Esophagus (tissue), 2 donors: ENCODE measurements around the gene LHX8. TPM values are rescaled to one million over a fixed set of nuclear protein-coding genes. Genes with fewer than 3 reads are reported as not detected.

ENCODE experiments used
- H3K27ac ChIP-seq, 2 donors: one replicate each; pipeline ENCODE4 v1.5.1; 2013; ENCODE audit warnings: low read depth in 2 of 2, mild to moderate bottlenecking in 2 of 2, inconsistent platforms in 1 of 2, low read length in 1 of 2, moderate library complexity in 1 of 2
- H3K27me3 ChIP-seq, 2 donors: one replicate each; pipeline ENCODE4 v1.6.1; 2013; ENCODE audit warnings: low read length in 2 of 2, control low read depth in 1 of 2, mild to moderate bottlenecking in 1 of 2; ENCODE audit not compliant: insufficient read depth in 2 of 2, control insufficient read depth in 1 of 2
- H3K36me3 ChIP-seq, 2 donors: one replicate each; pipeline ENCODE4 v1.6.1; 2013; ENCODE audit warnings: low read length in 1 of 2; ENCODE audit not compliant: control insufficient read depth in 2 of 2, insufficient read depth in 2 of 2
- H3K4me1 ChIP-seq, 2 donors: one replicate each; pipeline ENCODE4 v1.6.1; 2013; ENCODE audit warnings: low read length in 1 of 2; ENCODE audit not compliant: control insufficient read depth in 2 of 2, insufficient read depth in 2 of 2
- H3K4me3 ChIP-seq, 2 donors: one replicate each; pipeline ENCODE4 v1.5.1; 2013; ENCODE audit warnings: low read length in 2 of 2, mild to moderate bottlenecking in 2 of 2, low read depth in 1 of 2, moderate library complexity in 1 of 2
- H3K9me3 ChIP-seq, 2 donors: one replicate each; pipeline ENCODE4 v1.6.1; 2013; ENCODE audit warnings: mild to moderate bottlenecking in 2 of 2, low read depth in 1 of 2, low read length in 1 of 2, moderate library complexity in 1 of 2; ENCODE audit not compliant: control insufficient read depth in 2 of 2, insufficient read depth in 1 of 2
- WGBS, 2 donors: extraction: QIAGEN DNeasy Blood & Tissue Kit; methylation state at CpG; one replicate each; pipeline ENCODE4 v1.1.7; 2013; 5-methylcytosine and 5-hydroxymethylcytosine counted together
- polyA plus RNA-seq, 2 donors: library from polyadenylated mRNA; stranded (reverse); fragments of 200-250 nt; gene quantifications; one replicate each; pipeline ENCODE4 v1.2.3, GENCODE V29; 2013
- donor health status: healthy with polysubstance abuse.
- donor health status: Bipolar disorder and iron deficiency.

LHX8 gene
- polyA plus RNA-seq, 2 donors = 0.08 to 0.28 TPM

DNA sequence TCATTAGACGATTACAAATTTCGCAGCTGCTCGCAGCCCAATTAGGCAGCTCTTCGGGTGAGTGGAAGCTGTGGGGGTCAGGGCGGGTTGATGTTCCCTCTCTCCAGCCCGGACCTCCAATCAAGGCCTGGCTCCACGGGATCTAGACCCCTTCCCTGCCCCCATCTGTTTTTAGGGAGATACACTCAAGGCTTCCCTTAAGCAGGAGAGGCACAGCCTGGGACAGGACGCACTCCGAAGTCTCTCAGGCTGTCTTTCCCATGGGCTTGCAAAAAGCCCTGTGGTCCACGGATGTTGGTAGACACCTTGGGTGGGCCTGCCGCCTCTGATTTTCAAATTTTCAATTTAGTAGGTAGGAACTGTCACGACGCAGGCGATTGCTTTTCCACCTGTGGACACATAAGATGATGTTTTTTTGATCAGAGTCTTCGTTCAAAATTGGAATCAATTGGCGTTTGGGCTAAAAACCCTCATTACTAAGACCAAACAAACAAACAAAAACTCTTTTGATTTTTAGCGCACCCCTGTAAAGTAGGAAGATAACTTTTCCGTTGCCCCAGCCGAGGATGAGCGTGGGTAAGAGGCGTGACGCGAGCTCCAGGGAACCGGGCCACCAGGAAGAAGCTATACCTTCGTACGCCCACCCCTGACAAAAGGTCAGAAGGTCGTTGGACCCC, 2.5 kb upstream of the LHX8 start:
- Histone ChIP-seq H3K27ac (no peak overlapping the region), H3K36me3 (no peaks in the 10 kb centered on the region), H3K4me1 (peaks cover 8% of the 10 kb centered on the region in 2 donors), H3K4me3 (no peak overlapping the region), H3K27me3 (peaks cover 12 to 57% of the 10 kb centered on the region in 2 donors), H3K9me3 (peaks cover 0 to 17% of the 10 kb centered on the region in 2 donors)
- WGBS, 2 donors = 7 to 13% methylated on average over 27 of the region's 27 CpGs

- H3K9me3 ChIP-seq = peaks cover 0 to 13% of the 10 kb centered on the region in 2 donors
- H3K27me3 ChIP-seq = peaks cover 12 to 60% of the 10 kb centered on the region in 2 donors
- no peak overlapping the region for H3K27ac ChIP-seq
Measured at GRCh38 chr1:75132242-75132811, 1.9 kb upstream of the LHX8 start.

GRCh38 chr1:75132812-75133619, 1.2 kb upstream of the LHX8 start:
- Histone ChIP-seq H3K27me3 (peaks cover 12 to 58% of the 10 kb centered on the region in 2 donors), H3K9me3 (peaks cover 0 to 13% of the 10 kb centered on the region in 2 donors), H3K36me3 (no peaks in the 10 kb centered on the region), H3K4me3 (no peak overlapping the region), H3K27ac (no peak overlapping the region), H3K4me1 (peaks cover 8% of the 10 kb centered on the region in 2 donors)
- WGBS, 2 donors = 19 to 21% methylated on average over 23 of the region's 23 CpGs

More at GRCh38 chr1:75132242-75132811, 1.9 kb upstream of the LHX8 start:
- 13 to 15% methylated on average over 23 of the region's 23 CpGs for WGBS, 2 donors
- H3K4me3 ChIP-seq = no peak overlapping the region
- H3K4me1 ChIP-seq = peaks cover 8% of the 10 kb centered on the region in 2 donors
- H3K36me3 ChIP-seq = no peaks in the 10 kb centered on the region

GRCh38 chr1:75134647-75135572, 722 bp downstream of the LHX8 start:
- H3K4me1 ChIP-seq = peaks cover 8% of the 10 kb centered on the region in 2 donors
- H3K36me3 ChIP-seq = no peaks in the 10 kb centered on the region
- peak overlapping the region; percentile 26 to 34 for H3K4me3 ChIP-seq
- 5 to 6% methylated on average over 54 of the region's 54 CpGs for WGBS, 2 donors
- H3K9me3 ChIP-seq = peaks cover 0 to 10% of the 10 kb centered on the region in 2 donors
- H3K27ac ChIP-seq = no peak overlapping the region
- peaks cover 12 to 45% of the 10 kb centered on the region in 2 donors for H3K27me3 ChIP-seq

- no peaks in the 10 kb centered on the region for H3K36me3 ChIP-seq
- no peak overlapping the region for H3K27ac ChIP-seq
- H3K9me3 ChIP-seq = peaks cover 0 to 10% of the 10 kb centered on the region in 2 donors
- H3K4me1 ChIP-seq = peaks cover 8% of the 10 kb centered on the region in 2 donors
- 7% methylated on average over 23 of the region's 23 CpGs for WGBS, 2 donors
- H3K4me3 ChIP-seq = peak overlapping the region; percentile 26 to 34
- peaks cover 10 to 38% of the 10 kb centered on the region in 2 donors for H3K27me3 ChIP-seq
Measured at GRCh38 chr1:75135573-75136194, 1.5 kb downstream of the LHX8 start.

GRCh38 chr1:75136195-75136815, 2.1 kb downstream of the LHX8 start:
- no peak overlapping the region for H3K27ac ChIP-seq
- 6 to 10% methylated on average over 64 of the region's 64 CpGs for WGBS, 2 donors

DNA sequence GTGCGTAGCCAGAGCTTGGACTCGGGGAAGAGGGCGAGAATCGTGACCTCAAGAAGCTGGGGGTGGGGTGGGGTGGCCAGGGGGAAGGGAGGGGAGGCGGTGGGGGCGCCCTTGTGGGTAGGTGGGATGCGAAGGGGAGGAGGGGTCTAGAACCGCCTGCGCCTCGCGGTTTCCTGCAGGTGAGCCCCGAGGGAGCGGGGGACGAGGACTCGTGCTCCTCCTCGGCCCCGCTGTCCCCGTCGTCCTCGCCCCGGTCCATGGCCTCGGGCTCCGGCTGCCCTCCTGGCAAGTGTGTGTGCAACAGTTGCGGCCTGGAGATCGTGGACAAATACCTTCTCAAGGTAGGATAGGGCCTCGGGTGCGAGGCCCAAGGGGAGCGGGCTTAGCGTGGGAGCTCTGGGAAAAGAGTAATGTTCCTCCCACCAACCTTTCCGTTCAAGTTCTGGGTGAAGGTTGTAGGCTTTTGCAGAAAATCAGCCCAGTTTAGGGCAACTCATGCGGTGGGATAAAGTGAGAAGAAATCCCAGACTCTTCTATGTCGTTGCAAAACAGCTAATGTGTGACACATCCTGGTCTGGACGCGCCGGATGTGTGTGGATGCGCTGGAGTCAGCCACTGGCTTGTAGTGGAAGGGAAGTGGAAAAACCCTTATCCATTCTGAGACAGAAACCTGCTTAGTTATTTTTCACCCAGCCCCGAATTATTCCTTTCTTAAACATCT, 2.9 kb downstream of the LHX8 start:
- no peak overlapping the region for H3K27ac ChIP-seq
- H3K27me3 ChIP-seq = peaks cover 0 to 34% of the 10 kb centered on the region in 2 donors
- peaks cover 8% of the 10 kb centered on the region in 2 donors for H3K4me1 ChIP-seq
- 9 to 13% methylated on average over 24 to 37 of the region's 37 CpGs for WGBS, 2 donors
- peak overlapping the region in 1 of 2 donors; percentile 34 for H3K4me3 ChIP-seq
- peaks cover 0 to 4% of the 10 kb centered on the region in 2 donors for H3K9me3 ChIP-seq
- no peaks in the 10 kb centered on the region for H3K36me3 ChIP-seq

More at GRCh38 chr1:75136195-75136815, 2.1 kb downstream of the LHX8 start:
- Histone ChIP-seq H3K27me3 (peaks cover 7 to 38% of the 10 kb centered on the region in 2 donors), H3K9me3 (peaks cover 0 to 6% of the 10 kb centered on the region in 2 donors), H3K4me1 (peaks cover 8% of the 10 kb centered on the region in 2 donors), H3K36me3 (no peaks in the 10 kb centered on the region), H3K4me3 (peak overlapping the region; percentile 10 to 34)

DNA sequence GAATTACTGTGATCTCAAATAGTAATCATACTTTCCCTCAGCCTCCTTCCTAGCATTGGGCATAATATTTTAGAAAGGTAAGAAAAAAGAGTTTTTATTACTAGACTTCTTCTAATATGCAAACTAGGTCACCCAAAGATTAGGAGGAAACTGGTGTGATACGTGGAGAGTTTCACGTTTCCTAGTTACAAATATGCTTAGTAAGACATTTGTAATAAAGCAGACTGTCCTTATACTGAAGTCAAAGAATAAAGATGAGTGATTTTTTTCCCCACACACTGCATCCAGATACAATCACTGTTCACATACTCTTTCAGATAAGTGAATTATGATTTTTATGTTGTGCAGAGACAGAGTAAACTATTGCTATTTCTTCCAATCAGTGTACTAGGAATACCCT, 17.9 kb downstream of the LHX8 start:
- Histone ChIP-seq H3K4me3 (no peak overlapping the region), H3K36me3 (no peaks in the 10 kb centered on the region), H3K4me1 (no peaks in the 10 kb centered on the region), H3K27me3 (no peaks in the 10 kb centered on the region), H3K27ac (no peak overlapping the region), H3K9me3 (no peaks in the 10 kb centered on the region)
- 54 to 66% methylated on average over 2 of the region's 2 CpGs for WGBS, 2 donors
